Osteocyte (in vitro differentiated cells): Measurements from ENCODE around the gene TSPAN5. TPM values are rescaled to one million over a fixed set of nuclear protein-coding genes. Genes with fewer than 3 reads are reported as not detected.
A peak's percentile ranks its signal among the peaks of the same experiment; 100 is the strongest.

Experiments
- DNase-seq: peaks from one replicate; pipeline ENCODE4 v3.0.0; 2021; ENCODE audit warnings: mixed read lengths; ENCODE audit not compliant: unreplicated experiment; ENCODE audit errors: extremely low spot score
- H3K27ac Mint-ChIP-seq: one replicate; pipeline ENCODE4 v1.8.0; 2021; ENCODE audit warnings: mild to moderate bottlenecking, mixed read lengths; ENCODE audit not compliant: unreplicated experiment
- H3K27me3 Mint-ChIP-seq: one replicate; pipeline ENCODE4 v1.8.0; 2021; ENCODE audit warnings: mixed read lengths; ENCODE audit not compliant: unreplicated experiment
- H3K36me3 Mint-ChIP-seq: one replicate; pipeline ENCODE4 v1.8.0; 2021; ENCODE audit warnings: mixed read lengths; ENCODE audit not compliant: unreplicated experiment
- H3K4me1 Mint-ChIP-seq: one replicate; pipeline ENCODE4 v1.8.0; 2021; ENCODE audit warnings: mixed read lengths; ENCODE audit not compliant: unreplicated experiment
- H3K4me3 Mint-ChIP-seq: one replicate; pipeline ENCODE4 v1.8.0; 2021; ENCODE audit warnings: mild to moderate bottlenecking, moderate library complexity, mixed read lengths; ENCODE audit not compliant: unreplicated experiment
- H3K9me3 Mint-ChIP-seq: one replicate; pipeline ENCODE4 v1.8.0; 2021; ENCODE audit warnings: mixed read lengths; ENCODE audit not compliant: unreplicated experiment
- CTCF ChIP-seq: fragments of 200-600 bp; sonication (generic); IDR thresholded peaks from 2 replicates; pipeline ENCODE4 v1.5.0; 2021; ENCODE audit warnings: antibody characterized with exemption, mild to moderate bottlenecking, moderate library complexity
- total RNA-seq: library from RNA; stranded (reverse); gene quantifications from 2 replicates; pipeline ENCODE4 v1.2.1, GENCODE V29; 2021

Gene TSPAN5
- total RNA-seq, 1 donor from 2014 or later: 64.2 TPM

GRCh38 chr4:98664959-98665358, 6.5 kb upstream of the TSPAN5 start:
- no peak for DNase-seq
- peaks cover 19% of the 10 kb centered on the region for H3K4me1 Mint-ChIP-seq
- H3K27me3 Mint-ChIP-seq: no peaks in the 10 kb centered on the region
- H3K36me3 Mint-ChIP-seq: no peaks in the 10 kb centered on the region
- no peak for TF ChIP-seq CTCF
- H3K4me3 Mint-ChIP-seq: no peak overlapping the region
- H3K27ac Mint-ChIP-seq: no peak overlapping the region
- H3K9me3 Mint-ChIP-seq: no peaks in the 10 kb centered on the region

GRCh38 chr4:98663226-98664006, 5.0 kb upstream of the TSPAN5 start:
- DNase-seq: no peak
- no peaks in the 10 kb centered on the region for H3K27me3 Mint-ChIP-seq
- H3K9me3 Mint-ChIP-seq: no peaks in the 10 kb centered on the region
- no peaks in the 10 kb centered on the region for H3K36me3 Mint-ChIP-seq
- no peak overlapping the region for H3K27ac Mint-ChIP-seq
- H3K4me1 Mint-ChIP-seq: peaks cover 28% of the 10 kb centered on the region
- no peak overlapping the region for H3K4me3 Mint-ChIP-seq
- TF ChIP-seq CTCF: no peak

GRCh38 chr4:98662626-98663225, 4.3 kb upstream of the TSPAN5 start:
- H3K4me3 Mint-ChIP-seq: no peak overlapping the region
- TF ChIP-seq CTCF: no peak
- no peak for DNase-seq
- H3K27me3 Mint-ChIP-seq: no peaks in the 10 kb centered on the region
- H3K4me1 Mint-ChIP-seq: peaks cover 28% of the 10 kb centered on the region
- H3K9me3 Mint-ChIP-seq: no peaks in the 10 kb centered on the region
- H3K27ac Mint-ChIP-seq: no peak overlapping the region
- no peaks in the 10 kb centered on the region for H3K36me3 Mint-ChIP-seq

GRCh38 chr4:98662055-98662453, 3.6 kb upstream of the TSPAN5 start:
- Mint-ChIP-seq H3K4me3 (no peak overlapping the region), H3K9me3 (no peaks in the 10 kb centered on the region), H3K36me3 (no peaks in the 10 kb centered on the region), H3K4me1 (peaks cover 28% of the 10 kb centered on the region), H3K27ac (no peak overlapping the region), H3K27me3 (no peaks in the 10 kb centered on the region)
- no peak for TF ChIP-seq CTCF
- no peak for DNase-seq

- no peak for DNase-seq
- peak overlapping the region; percentile 4 for H3K27ac Mint-ChIP-seq
- H3K4me3 Mint-ChIP-seq: no peak overlapping the region
- no peaks in the 10 kb centered on the region for H3K36me3 Mint-ChIP-seq
- H3K4me1 Mint-ChIP-seq: peaks cover 33% of the 10 kb centered on the region
- TF ChIP-seq CTCF: no peak
- no peaks in the 10 kb centered on the region for H3K9me3 Mint-ChIP-seq
- no peaks in the 10 kb centered on the region for H3K27me3 Mint-ChIP-seq
Observed at GRCh38 chr4:98661371-98662054, 3.1 kb upstream of the TSPAN5 start.
